Small intestine (tissue), 7 donors: ENCODE measurements around the gene STEAP1B. TPM values are rescaled to one million over a fixed set of nuclear protein-coding genes. Genes with fewer than 3 reads are reported as not detected.
A peak's percentile ranks its signal among the peaks of the same experiment; 100 is the strongest.

Experiments used
- DNase-seq, 2 donors: peaks; one replicate each; pipeline versions ENCODE4 v3.0.0 to v3.0.0-alpha.2; 2013
- FAIRE-seq: peaks from 2 replicates; lab custom pipeline; 2012; peaks lifted over from hg19 to GRCh38; lab: Jason Lieb, UNC
- H3K27ac ChIP-seq, 3 donors: one replicate each; pipeline ENCODE4 v1.5.1; 2013; ENCODE audit warnings: low read length in 2 of 3, mild to moderate bottlenecking in 2 of 3, control low read depth in 1 of 3, inconsistent platforms in 1 of 3, low read depth in 1 of 3, moderate library complexity in 1 of 3
- H3K27me3 ChIP-seq, 3 donors: one replicate each; pipeline ENCODE4 v1.6.1; 2013; ENCODE audit warnings: low read length in 3 of 3, inconsistent platforms in 1 of 3; ENCODE audit not compliant: control insufficient read depth in 3 of 3, insufficient read depth in 3 of 3
- H3K36me3 ChIP-seq, 3 donors: one replicate each; pipeline ENCODE4 v1.6.1; 2013; ENCODE audit warnings: low read length in 3 of 3, inconsistent platforms in 1 of 3, low read depth in 1 of 3, mild to moderate bottlenecking in 1 of 3, moderate library complexity in 1 of 3; ENCODE audit not compliant: control insufficient read depth in 3 of 3, insufficient read depth in 2 of 3
- H3K4me1 ChIP-seq, 3 donors: one replicate each; pipeline ENCODE4 v1.6.1; 2013; ENCODE audit warnings: low read length in 2 of 3, inconsistent platforms in 1 of 3, low read depth in 1 of 3, mild to moderate bottlenecking in 1 of 3, moderate library complexity in 1 of 3; ENCODE audit not compliant: control insufficient read depth in 3 of 3, insufficient read depth in 2 of 3
- H3K4me3 ChIP-seq, 3 donors: one replicate each; pipeline ENCODE4 v1.5.1; 2013; ENCODE audit warnings: low read length in 3 of 3, control low read depth in 1 of 3, inconsistent platforms in 1 of 3, low read depth in 1 of 3, mild to moderate bottlenecking in 1 of 3, moderate library complexity in 1 of 3
- H3K9me3 ChIP-seq, 2 donors: one replicate each; pipeline ENCODE4 v1.6.1; 2013; ENCODE audit warnings: low read depth in 1 of 2, low read length in 1 of 2; ENCODE audit not compliant: control insufficient read depth in 2 of 2, insufficient read depth in 1 of 2
- WGBS, 3 donors: extraction: QIAGEN DNeasy Blood & Tissue Kit; methylation state at CpG; one replicate each; pipeline ENCODE4 v1.1.7; 2013; 5-methylcytosine and 5-hydroxymethylcytosine counted together
- polyA plus RNA-seq, 4 donors: library from polyadenylated mRNA; stranded (reverse) in 3 of 4; unstranded in 1 of 4; fragments of 200-250 nt in 3 of 4; fragments of 120-200 nt in 1 of 4; gene quantifications; one replicate each; pipeline versions ENCODE4 v1.2.1 to v1.2.3, GENCODE V29; 2013
- donor health status: healthy with polysubstance abuse.
- donor health status: control.
- donor health status: control.
- donor health status: Bipolar disorder and iron deficiency.
- donor health status: healthy.

The STEAP1B gene
- polyA plus RNA-seq, 4 donors, result 0.27 to 0.56 TPM; not detected in 2

DNA sequence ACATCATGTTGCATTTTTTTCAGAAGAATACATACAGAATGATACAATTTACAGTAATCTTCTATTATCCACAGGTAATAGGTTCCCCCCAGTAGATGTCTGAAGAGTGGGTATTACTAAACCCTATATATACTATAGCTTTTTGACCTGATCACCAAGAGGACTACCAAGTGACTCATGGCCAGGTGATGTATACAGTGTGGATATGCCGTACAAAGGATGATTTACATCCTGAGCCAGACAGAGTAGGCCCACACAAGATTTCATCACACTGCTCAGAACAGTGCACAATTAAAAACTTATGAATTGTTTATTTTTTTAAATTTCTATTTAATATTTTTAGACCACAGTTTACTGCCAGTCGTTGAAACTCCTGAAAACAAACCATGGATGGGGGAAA is 70.6 kb downstream of the STEAP1B start:
- Histone ChIP-seq H3K4me1 (no peaks in the 10 kb centered on the region), H3K27ac (no peak overlapping the region), H3K36me3 (no peaks in the 10 kb centered on the region), H3K27me3 (no peaks in the 10 kb centered on the region), H3K4me3 (no peak overlapping the region), H3K9me3 (no peaks in the 10 kb centered on the region)
- no peak for DNase-seq
- WGBS, 3 donors, result 77 to 89% (median 79%) methylated on average over 2 of the region's 2 CpGs
- FAIRE-seq, result no peak

- FAIRE-seq (no peak), DNase-seq (no peak)
- H3K27ac ChIP-seq, result no peak overlapping the region
- H3K27me3 ChIP-seq, result no peaks in the 10 kb centered on the region
- no peaks in the 10 kb centered on the region for H3K36me3 ChIP-seq
- H3K4me1 ChIP-seq, result no peaks in the 10 kb centered on the region
- 88 to 98% (median 90%) methylated on average over 2 of the region's 2 CpGs for WGBS, 3 donors
- no peak overlapping the region for H3K4me3 ChIP-seq
- H3K9me3 ChIP-seq, result no peaks in the 10 kb centered on the region
Observed at GRCh38 chr7:22427855-22428254, 72.1 kb downstream of the STEAP1B start.

GRCh38 chr7:22427104-22427503 is 72.9 kb downstream of the STEAP1B start:
- Histone ChIP-seq H3K4me3 (no peak overlapping the region), H3K27me3 (no peaks in the 10 kb centered on the region), H3K9me3 (no peaks in the 10 kb centered on the region), H3K4me1 (no peaks in the 10 kb centered on the region), H3K27ac (no peak overlapping the region), H3K36me3 (no peaks in the 10 kb centered on the region)
- no peak for DNase-seq
- no peak for FAIRE-seq
- 88 to 95% (median 91%) methylated on average over 3 of the region's 3 CpGs for WGBS, 3 donors

DNA sequence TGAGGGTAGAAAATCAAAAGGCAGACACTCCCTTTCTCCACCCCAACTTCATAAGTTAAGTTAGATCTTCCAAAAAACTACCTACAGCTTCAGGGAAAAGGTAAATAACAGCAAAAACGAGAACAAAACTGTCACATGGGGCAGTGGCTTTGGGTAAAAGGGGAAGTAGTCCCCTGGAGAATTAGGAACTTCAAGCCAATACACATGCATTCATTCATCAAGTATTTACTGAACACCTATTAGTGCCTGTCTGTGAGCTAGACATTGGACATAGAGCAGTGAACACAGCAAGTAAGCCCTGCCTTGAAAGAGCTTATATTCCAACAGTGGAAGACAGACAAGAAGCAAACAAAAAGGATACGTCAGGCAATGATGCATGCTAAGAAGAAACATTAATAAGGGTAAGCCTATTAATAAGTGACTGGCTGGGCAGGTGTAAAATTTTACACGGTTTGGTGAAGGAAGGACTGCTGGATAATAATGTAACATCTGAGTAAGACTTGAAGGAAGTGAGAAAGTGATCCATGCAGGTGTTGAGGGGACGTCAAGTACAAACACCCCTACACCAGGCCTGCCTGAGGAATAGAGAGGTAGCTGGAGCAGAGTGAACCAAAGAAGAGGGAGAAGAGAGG is 73.4 kb downstream of the STEAP1B start:
- Histone ChIP-seq H3K27me3 (no peaks in the 10 kb centered on the region), H3K4me1 (no peaks in the 10 kb centered on the region), H3K27ac (no peak overlapping the region), H3K4me3 (no peak overlapping the region), H3K36me3 (no peaks in the 10 kb centered on the region), H3K9me3 (no peaks in the 10 kb centered on the region)
- 63 to 74% (median 65%) methylated on average over 4 of the region's 4 CpGs for WGBS, 3 donors
- DNase-seq (no peak), FAIRE-seq (no peak)

- DNase-seq, result no peak
- WGBS, 3 donors, result 95 to 100% (median 100%) methylated on average over 1 of the region's 1 CpG
- H3K27ac ChIP-seq, result no peak overlapping the region
- H3K27me3 ChIP-seq, result no peaks in the 10 kb centered on the region
- H3K4me3 ChIP-seq, result no peak overlapping the region
- H3K4me1 ChIP-seq, result no peaks in the 10 kb centered on the region
- no peaks in the 10 kb centered on the region for H3K36me3 ChIP-seq
- no peaks in the 10 kb centered on the region for H3K9me3 ChIP-seq
- no peak for FAIRE-seq
Observed at GRCh38 chr7:22425361-22425760, 74.6 kb downstream of the STEAP1B start.

DNA sequence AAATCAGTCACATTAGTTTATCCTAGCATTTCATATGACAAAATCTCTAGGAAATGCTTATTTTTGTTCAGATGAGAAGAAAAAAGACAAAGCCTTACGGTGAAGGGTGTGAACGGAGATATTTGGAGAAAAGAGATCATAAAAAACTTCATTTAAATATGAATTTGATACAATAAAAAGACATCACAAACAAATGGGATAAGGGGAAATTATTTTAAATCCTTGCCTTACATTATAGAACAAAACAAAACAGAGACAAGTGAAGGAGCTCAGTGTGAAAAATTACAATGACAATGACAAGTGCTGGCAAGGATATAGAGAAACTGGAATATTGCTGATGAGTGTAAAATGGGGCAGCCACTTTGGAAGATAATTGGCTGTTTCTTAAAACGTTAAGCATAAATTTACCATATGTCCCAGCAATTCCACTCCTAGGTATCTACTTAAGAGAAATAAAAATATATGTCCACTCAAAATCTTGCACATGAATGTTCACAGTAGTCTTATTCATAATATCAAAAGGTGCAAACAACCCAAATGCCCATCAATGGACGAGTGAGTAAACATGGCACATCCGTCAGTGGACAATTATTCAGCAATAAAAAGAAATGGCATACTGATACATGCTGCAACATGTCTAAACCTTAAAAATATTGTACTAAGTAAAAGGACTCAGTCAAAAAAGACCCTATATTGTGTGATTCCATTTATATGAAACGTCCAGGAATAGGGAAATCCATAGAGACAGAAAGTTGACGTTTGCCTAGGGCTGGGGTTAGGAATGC is 77.0 kb downstream of the STEAP1B start:
- no peak for DNase-seq
- Histone ChIP-seq H3K4me1 (no peaks in the 10 kb centered on the region), H3K4me3 (no peak overlapping the region), H3K36me3 (no peaks in the 10 kb centered on the region), H3K27me3 (no peaks in the 10 kb centered on the region), H3K9me3 (no peaks in the 10 kb centered on the region), H3K27ac (no peak overlapping the region)
- 82 to 87% (median 87%) methylated on average over 7 of the region's 7 CpGs for WGBS, 3 donors
- no peak for FAIRE-seq

- Histone ChIP-seq H3K9me3 (no peaks in the 10 kb centered on the region), H3K4me3 (no peak overlapping the region), H3K4me1 (no peaks in the 10 kb centered on the region), H3K36me3 (no peaks in the 10 kb centered on the region), H3K27ac (no peak overlapping the region), H3K27me3 (no peaks in the 10 kb centered on the region)
- FAIRE-seq, result no peak
- DNase-seq, result peak in 1 of 2 donors; percentile 16
- WGBS, 3 donors, result 69 to 74% (median 72%) methylated on average over 2 of the region's 2 CpGs
Observed at GRCh38 chr7:22420973-22421635, 78.9 kb downstream of the STEAP1B start.

DNA sequence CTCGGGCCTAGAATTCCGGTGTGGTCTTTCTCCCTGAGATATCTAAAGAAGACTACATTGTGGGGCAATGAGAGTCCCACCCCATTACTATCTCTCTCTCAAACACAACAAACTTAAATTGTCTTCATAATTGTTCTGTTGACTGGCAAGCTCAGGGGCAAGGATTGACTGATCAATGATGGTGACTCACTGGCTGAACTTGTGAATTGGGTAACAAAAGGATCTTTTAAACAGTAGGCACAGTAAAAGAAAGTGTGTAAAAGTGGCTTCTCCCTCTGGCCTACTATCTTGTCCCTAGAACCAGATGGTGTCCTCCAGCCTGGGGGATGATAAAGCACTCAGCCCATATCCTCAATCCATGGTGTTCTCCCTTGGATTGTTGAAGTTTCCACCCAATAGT is 80.0 kb downstream of the STEAP1B start:
- H3K36me3 ChIP-seq, result no peaks in the 10 kb centered on the region
- H3K4me3 ChIP-seq, result no peak overlapping the region
- no peak overlapping the region for H3K27ac ChIP-seq
- no peaks in the 10 kb centered on the region for H3K9me3 ChIP-seq
- FAIRE-seq, result no peak
- DNase-seq, result no peak
- 93 to 98% (median 96%) methylated on average over 2 of the region's 2 CpGs for WGBS, 3 donors
- H3K4me1 ChIP-seq, result no peaks in the 10 kb centered on the region
- H3K27me3 ChIP-seq, result no peaks in the 10 kb centered on the region
